ENCODE results near the gene FZD10.

The FZD10 gene

GRCh38 chr12:130183585-130184370, 21.5 kb downstream of the FZD10 start:
- no peak for DNase-seq

GRCh38 chr12:130184404-130185090, 22.3 kb downstream of the FZD10 start:
- no peak for DNase-seq

DNA sequence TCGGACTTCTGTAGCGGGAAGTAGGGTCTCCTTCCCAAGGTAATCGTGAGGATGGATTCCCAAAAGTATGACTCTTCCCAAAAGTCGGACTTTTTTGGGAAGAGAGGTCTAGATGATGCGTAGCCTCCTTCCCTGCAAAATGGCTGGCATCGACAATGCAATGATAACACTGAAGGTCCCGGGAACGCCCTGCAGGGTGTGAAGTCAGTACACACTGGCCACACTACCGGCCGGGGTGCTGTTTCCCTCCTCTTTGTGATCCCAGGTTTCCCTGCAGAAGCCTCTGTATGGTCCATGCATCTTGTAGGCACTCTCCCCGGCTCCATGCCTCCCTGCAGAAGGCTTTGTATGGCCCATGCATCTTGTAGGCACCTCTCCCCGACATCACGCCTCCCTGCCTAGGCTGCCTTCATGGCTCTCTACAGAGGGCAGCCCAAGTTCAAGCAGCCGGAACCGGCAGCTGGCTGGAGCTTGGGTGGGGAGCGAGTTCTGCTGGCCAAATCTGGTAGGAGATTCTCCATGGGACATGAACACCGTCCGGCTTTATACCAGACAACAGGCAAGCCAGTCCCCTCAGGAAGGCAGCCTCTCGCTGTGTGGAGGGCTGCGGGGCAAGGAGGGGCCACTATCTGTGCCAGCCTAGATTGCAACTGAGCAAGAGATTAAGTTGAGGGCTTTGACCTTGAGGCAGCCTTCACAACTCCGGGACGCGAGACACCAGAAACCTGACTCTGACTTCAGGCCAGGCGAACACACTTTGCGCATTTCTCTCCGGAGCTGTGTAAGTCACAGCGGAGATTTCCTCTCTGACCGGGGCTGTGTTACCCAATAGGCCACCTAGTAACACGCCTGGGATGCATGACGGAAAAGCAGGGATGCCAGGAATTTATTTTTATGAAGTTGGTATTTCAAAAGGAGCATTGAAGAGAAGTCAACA, 23.5 kb downstream of the FZD10 start:
- DNase-seq = no peak

GRCh38 chr12:130186651-130187268, 24.5 kb downstream of the FZD10 start:
- peak; percentile 93 for DNase-seq

DNA sequence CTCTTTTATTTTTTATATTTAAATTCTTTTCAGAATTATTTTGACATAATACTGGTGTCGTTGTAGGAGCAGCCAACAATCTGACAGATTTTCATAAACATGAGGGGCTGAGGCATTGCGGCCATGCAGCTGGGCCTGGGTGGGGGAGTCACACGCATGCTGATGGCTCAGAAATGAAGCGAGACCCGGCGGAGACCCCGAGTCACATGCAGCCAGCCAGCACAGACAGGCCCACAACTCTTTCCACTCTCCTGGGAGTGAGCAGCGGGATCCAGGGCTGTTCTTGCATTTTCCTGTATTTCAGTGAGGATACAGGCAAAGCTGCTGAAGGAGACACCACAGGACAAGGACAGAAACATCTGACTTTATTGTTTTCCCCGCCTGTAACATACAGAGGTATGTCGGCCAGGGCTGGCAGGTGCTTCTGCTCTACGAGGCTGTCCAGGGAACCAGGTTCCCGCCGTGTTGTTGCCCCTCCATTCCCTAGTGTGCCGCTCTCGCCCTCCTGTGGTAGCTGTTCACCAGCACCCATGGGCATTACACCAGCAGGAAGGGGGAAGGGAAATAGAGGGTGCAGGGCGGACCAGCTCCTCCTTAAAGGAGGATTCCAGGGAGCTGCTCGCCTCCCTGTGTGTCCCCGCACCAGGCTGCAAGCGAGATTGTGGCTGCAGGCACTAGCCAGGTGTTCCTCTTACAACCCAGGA, 30.5 kb downstream of the FZD10 start:
- peak; percentile 55 for DNase-seq

DNA sequence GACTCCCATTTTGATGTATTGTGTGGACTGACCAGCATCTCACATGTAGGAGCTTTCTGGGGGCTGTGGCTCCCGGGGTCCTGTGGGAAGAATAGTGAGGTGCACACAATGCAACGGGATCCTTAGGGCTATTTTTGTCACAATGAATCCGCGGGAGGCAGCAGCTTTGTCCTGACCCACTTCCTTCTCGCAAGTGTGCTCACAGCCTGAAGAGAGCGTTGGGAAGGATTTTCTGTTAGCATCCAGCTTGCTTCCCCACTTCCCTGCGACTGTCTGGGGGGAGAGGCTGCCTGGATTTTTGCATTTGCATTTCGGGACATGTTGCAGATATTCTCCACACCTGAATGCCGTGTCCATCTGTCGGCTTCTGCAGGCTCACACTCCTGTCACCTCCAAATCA, 31.9 kb downstream of the FZD10 start:
- DNase-seq = no peak

- DNase-seq = no peak
These were observed 33.1 kb downstream of the FZD10 start for GRCh38 chr12:130195369-130195768.

- DNase-seq = no peak
These were observed 33.5 kb downstream of the FZD10 start for GRCh38 chr12:130195776-130196175.

DNA sequence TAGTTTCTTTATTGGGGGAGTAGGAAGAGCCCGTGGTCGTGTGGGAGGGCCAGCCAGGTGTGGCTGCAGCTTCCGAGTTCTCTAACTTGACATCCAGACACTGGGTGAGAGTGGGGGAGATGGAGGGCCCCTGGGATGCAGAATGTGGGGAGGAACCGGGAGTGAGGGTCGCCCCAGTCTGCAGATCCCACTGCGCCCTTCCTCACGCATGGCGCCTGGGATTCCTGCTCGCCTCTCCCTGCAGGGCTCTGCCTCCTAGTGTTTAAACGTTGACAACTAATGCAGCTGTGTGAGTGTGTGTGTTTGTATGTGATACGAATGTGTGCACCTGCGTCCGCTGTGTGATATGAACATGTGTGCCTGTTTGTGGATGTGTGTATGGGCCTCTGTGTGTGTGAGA, 34.6 kb downstream of the FZD10 start:
- no peak for DNase-seq

DNA sequence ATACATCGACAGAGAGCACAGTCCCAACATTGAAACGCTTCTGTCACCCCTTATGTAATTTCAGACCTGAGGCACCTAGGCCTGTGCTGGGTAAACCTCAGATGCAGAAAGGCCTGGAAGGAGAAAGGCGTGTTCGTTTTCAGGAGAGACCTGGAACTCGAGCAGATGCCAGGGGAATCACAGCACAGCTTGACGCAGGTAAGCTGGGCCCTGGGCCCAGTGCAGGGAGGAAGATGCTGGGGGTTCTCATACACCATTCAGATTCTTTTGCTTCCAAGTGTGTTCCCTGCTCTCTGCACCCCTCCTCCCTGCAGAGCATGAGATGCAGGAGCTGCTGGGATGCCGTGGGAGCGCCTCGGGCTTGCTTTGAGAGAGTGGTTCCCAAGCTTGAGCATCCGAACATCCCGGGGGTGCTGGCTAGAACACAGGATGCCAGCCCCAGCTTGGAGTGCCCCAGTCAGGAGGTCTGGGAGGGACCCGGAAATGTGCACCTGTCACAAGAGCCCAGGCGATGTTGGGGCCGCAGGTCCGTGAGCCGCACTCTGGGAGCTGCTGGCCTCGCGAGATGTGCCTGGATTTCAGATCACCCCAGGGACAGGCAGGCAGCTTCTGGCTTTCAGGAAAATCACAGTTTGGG, 35.9 kb downstream of the FZD10 start:
- no peak for DNase-seq

DNA sequence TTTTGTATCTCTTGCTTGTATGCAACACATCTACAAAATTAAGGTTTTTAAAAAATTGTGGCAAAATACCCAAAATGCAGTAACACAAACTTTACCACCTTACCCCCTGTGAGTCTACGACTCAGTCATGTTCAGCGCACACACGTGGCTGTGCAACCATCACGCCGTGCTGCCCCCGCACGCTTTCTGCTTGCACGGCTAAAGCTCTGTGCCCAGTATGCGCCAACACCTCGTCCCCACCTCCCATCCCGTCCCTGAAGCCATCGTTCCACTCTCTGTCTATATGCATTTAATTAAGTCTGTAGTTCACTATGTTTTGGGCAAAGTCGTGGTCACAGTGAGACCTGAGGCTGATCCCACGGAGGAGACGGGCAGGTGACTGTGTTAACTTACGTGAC, 36.4 kb downstream of the FZD10 start:
- DNase-seq = no peak

GRCh38 chr12:130199581-130200390, 37.5 kb downstream of the FZD10 start:
- no peak for DNase-seq

GRCh38 chr12:130200445-130200844, 38.2 kb downstream of the FZD10 start:
- DNase-seq = no peak

DNA sequence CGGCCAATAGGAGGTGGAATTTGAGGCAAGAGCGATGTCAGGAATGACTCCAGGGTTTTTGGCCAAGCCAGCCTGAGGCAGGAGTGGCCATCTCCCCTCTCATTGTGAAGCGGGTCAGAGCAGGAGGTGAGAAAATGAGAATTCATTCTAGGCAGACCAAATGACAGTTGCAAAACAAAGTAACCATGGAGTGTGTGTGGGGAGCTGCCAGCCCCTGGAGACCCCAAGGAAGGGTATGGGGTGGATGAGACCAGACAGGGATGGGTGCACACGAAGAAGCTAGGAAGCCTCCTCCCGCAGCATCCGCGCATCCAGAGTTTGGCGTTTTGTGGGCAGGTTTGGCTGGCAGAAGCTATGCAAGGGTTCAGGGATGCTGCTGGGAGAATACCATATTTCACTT, 38.8 kb downstream of the FZD10 start:
- DNase-seq = no peak

DNA sequence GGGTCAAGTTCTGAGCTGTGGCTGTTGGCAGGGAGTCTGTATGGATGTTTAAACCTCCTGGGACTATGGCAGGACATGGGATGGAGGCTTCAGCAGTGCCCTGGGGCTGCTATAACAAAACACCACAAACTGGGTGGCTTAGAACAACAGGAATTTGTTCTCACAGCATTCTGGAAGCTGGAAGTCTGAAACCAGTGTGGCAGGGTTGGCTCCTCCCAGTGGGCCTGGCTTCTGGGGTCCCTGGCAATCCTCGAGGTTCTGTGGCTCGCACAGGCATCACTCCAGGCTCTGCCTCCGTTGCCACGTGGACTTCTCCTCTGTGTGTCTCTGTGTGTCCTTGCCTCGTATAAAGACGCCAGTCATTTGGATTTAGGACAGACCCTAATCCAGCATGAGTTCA, 39.9 kb downstream of the FZD10 start:
- no peak for DNase-seq

- DNase-seq = no peak
These were observed 40.9 kb downstream of the FZD10 start for GRCh38 chr12:130203151-130203550.

GRCh38 chr12:130204541-130204953, 42.3 kb downstream of the FZD10 start:
- DNase-seq = no peak

GRCh38 chr12:130205495-130205894, 43.2 kb downstream of the FZD10 start:
- no peak for DNase-seq

DNA sequence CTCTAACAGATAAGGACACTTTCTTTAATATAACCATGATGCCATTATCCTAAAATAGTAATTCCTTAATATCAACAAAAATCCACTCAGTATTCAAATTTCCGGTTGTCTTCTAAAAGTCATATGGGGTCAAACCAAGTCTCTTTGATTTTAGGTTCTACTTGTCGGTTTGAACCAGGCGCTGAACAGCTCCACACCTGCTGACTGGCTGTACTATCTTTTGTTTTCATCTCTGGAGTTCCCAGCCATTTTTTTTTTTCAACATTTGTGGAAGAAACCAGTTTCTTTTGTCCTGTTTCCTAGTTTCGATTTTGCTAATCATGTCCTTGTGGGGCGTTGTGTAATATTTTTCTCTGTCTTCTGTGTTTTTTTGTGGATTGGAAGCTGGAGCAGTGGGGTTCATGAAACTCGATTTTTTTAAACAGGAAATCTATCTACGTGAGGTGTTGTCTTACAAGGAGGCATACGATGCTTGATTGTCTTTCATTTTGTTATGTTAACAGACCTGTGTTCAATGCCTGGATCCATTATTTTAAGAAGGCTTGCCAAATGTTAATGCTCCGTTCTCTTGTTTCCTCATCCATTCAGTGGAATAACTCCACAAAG, 50.2 kb downstream of the FZD10 start:
- no peak for DNase-seq

- no peak for DNase-seq
These were observed 51.0 kb downstream of the FZD10 start for GRCh38 chr12:130213249-130213648.

Measured in DMS53 (cell line).